ENCODE data around the gene TRIP12.

- TF ChIP-seq, protein P1, sequence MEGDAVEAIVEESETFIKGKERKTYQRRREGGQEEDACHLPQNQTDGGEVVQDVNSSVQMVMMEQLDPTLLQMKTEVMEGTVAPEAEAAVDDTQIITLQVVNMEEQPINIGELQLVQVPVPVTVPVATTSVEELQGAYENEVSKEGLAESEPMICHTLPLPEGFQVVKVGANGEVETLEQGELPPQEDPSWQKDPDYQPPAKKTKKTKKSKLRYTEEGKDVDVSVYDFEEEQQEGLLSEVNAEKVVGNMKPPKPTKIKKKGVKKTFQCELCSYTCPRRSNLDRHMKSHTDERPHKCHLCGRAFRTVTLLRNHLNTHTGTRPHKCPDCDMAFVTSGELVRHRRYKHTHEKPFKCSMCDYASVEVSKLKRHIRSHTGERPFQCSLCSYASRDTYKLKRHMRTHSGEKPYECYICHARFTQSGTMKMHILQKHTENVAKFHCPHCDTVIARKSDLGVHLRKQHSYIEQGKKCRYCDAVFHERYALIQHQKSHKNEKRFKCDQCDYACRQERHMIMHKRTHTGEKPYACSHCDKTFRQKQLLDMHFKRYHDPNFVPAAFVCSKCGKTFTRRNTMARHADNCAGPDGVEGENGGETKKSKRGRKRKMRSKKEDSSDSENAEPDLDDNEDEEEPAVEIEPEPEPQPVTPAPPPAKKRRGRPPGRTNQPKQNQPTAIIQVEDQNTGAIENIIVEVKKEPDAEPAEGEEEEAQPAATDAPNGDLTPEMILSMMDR (IDR thresholded peaks at IDR 0.05; ENCODE audit: low read length) = no peak
- no peak for TF ChIP-seq EZH2 (optimal IDR thresholded peaks at IDR 0.05; ENCODE audit: low read depth, low read length)
Observed at GRCh38 chr2:229738024-229738625, 183.7 kb downstream of the TRIP12 start.

All from MM.1S (cell line).